ENCODE measurements around the gene CXADR.
"Not testable (repeated sequence)": the region's sequence is repeated elsewhere in the genome, so short reads cannot be mapped to it uniquely, and the experiment has no call there.

Gene CXADR

DNA sequence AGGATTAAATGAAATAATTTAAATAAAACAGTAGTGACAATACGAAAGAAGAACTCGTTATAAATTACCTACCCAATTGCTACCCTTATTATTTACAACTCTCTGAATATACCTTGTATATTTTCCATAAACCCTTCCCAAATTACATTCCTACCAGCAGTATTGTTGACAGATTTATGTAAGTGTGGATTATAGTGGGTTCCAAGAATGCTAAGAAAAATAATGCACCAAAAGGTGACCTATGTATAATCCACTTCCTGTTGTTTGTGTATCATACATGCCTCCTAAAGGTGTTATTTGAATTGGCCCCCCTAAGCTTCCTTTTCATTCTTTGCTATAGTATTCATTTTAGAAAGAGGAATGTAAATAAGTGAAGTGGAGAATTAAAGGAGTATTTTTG, 33.2 kb upstream of the CXADR start:
- DNase-seq (ENCODE audit: low read depth in 1 of 2, low spot score in 1 of 2): no peak
- H3K4me3 ChIP-seq (replicated peaks; ENCODE audit: insufficient read depth, low read length): no peak overlapping the region
- no peaks in the 10 kb centered on the region for H3K27me3 ChIP-seq (ENCODE audit: insufficient read depth, poor library complexity, severe bottlenecking)
- TF ChIP-seq, protein P1, sequence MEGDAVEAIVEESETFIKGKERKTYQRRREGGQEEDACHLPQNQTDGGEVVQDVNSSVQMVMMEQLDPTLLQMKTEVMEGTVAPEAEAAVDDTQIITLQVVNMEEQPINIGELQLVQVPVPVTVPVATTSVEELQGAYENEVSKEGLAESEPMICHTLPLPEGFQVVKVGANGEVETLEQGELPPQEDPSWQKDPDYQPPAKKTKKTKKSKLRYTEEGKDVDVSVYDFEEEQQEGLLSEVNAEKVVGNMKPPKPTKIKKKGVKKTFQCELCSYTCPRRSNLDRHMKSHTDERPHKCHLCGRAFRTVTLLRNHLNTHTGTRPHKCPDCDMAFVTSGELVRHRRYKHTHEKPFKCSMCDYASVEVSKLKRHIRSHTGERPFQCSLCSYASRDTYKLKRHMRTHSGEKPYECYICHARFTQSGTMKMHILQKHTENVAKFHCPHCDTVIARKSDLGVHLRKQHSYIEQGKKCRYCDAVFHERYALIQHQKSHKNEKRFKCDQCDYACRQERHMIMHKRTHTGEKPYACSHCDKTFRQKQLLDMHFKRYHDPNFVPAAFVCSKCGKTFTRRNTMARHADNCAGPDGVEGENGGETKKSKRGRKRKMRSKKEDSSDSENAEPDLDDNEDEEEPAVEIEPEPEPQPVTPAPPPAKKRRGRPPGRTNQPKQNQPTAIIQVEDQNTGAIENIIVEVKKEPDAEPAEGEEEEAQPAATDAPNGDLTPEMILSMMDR (IDR thresholded peaks at IDR 0.05; ENCODE audit: insufficient read depth, low read length): no peak
- TF ChIP-seq GABPA (IDR thresholded peaks at IDR 0.05; ENCODE audit: low read depth): no peak
- no peak for TF ChIP-seq REST (IDR thresholded peaks at IDR 0.05; ENCODE audit: insufficient replicate concordance, low read depth)
- no peak for TF ChIP-seq SPI1 (IDR thresholded peaks at IDR 0.05; ENCODE audit: borderline replicate concordance, low read depth)
- TF ChIP-seq POLR2AphosphoS5 (IDR thresholded peaks at IDR 0.05; ENCODE audit: low read depth): no peak
- no peak overlapping the region for H3K27ac ChIP-seq (replicated peaks)

DNA sequence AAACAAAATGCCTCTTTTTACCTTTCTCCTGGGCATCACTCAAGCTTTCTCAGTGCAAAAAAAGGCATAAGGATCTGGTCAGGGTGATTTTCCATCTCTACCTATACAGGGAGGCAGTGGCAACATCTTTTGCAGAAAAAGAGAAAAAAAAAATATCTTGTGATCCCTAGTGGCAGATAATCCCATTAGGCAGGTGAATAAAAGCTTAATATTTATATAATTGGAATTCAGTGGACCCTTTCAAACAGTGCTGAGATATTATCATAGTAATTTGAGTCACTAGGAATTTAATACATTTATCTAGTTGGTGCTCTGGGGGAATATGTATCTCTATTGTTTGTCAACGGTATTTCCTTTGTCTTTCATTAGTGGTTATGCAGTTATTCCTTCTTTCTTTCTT, 29.9 kb upstream of the CXADR start:
- no peak for DNase-seq (ENCODE audit: low read depth in 1 of 2, low spot score in 1 of 2)
- Histone ChIP-seq H3K4me3 (replicated peaks; ENCODE audit: insufficient read depth, low read length) (no peak overlapping the region), H3K27ac (replicated peaks) (no peak overlapping the region), H3K27me3 (ENCODE audit: insufficient read depth, poor library complexity, severe bottlenecking) (no peaks in the 10 kb centered on the region)
- no peak for TF ChIP-seq GABPA (IDR thresholded peaks at IDR 0.05; ENCODE audit: low read depth)
- no peak for TF ChIP-seq REST (IDR thresholded peaks at IDR 0.05; ENCODE audit: insufficient replicate concordance, low read depth)
- TF ChIP-seq, protein P1 (IDR thresholded peaks at IDR 0.05; ENCODE audit: insufficient read depth, low read length): no peak
- no peak for TF ChIP-seq SPI1 (IDR thresholded peaks at IDR 0.05; ENCODE audit: borderline replicate concordance, low read depth)
- TF ChIP-seq POLR2AphosphoS5 (IDR thresholded peaks at IDR 0.05; ENCODE audit: low read depth): no peak

- H3K4me3 ChIP-seq (replicated peaks; ENCODE audit: insufficient read depth, low read length): no peak overlapping the region
- no peak for DNase-seq (ENCODE audit: low read depth in 1 of 2, low spot score in 1 of 2)
- no peak overlapping the region for H3K27ac ChIP-seq (replicated peaks)
- TF ChIP-seq SPI1 (IDR thresholded peaks at IDR 0.05; ENCODE audit: borderline replicate concordance, low read depth) (no peak), GABPA (IDR thresholded peaks at IDR 0.05; ENCODE audit: low read depth) (no peak), REST (IDR thresholded peaks at IDR 0.05; ENCODE audit: insufficient replicate concordance, low read depth) (no peak), POLR2AphosphoS5 (IDR thresholded peaks at IDR 0.05; ENCODE audit: low read depth) (no peak)
- TF ChIP-seq, protein P1 (IDR thresholded peaks at IDR 0.05; ENCODE audit: insufficient read depth, low read length): no peak
- no peaks in the 10 kb centered on the region for H3K27me3 ChIP-seq (ENCODE audit: insufficient read depth, poor library complexity, severe bottlenecking)
These were observed 24.2 kb upstream of the CXADR start for GRCh38 chr21:17488620-17489019.

- not testable (repeated sequence) for H3K27me3 ChIP-seq (ENCODE audit: insufficient read depth, poor library complexity, severe bottlenecking); DNase-seq (ENCODE audit: low read depth in 1 of 2, low spot score in 1 of 2); H3K4me3 ChIP-seq (replicated peaks; ENCODE audit: insufficient read depth, low read length); H3K27ac ChIP-seq (replicated peaks)
These were observed 23.3 kb upstream of the CXADR start for GRCh38 chr21:17489565-17489964.

Measured in HL-60 (cell line).